OCI-LY1 (cell line): ENCODE data around the gene CD3D.

Experiments
- H2AFZ ChIP-seq: fragments of 200-600 bp; sonication (generic), shearing (Covaris generic); 2 replicates; pipeline ENCODE4 v1.6.0; 2014; ENCODE audit warnings: antibody characterized with exemption, mild to moderate bottlenecking, low read length
- H3F3A ChIP-seq: fragments of 200-600 bp; sonication (generic), shearing (Covaris generic); 2 replicates; pipeline ENCODE4 v1.6.0; 2014; ENCODE audit warnings: mild to moderate bottlenecking, antibody characterized with exemption, low read length, moderate library complexity; ENCODE audit not compliant: insufficient read depth
- H3K27ac ChIP-seq: fragments of 200-600 bp; sonication (generic); 2 replicates; pipeline ENCODE4 v1.5.1; 2014; ENCODE audit warnings: low read length, mixed run types, mild to moderate bottlenecking, low read depth; ENCODE audit not compliant: poor library complexity, severe bottlenecking
- H3K27me3 ChIP-seq: fragments of 200-600 bp; sonication (generic); 2 replicates; pipeline ENCODE4 v1.6.0; 2014; ENCODE audit warnings: antibody characterized with exemption, mild to moderate bottlenecking, low read length, moderate library complexity; ENCODE audit not compliant: insufficient read depth
- H3K36me3 ChIP-seq: fragments of 200-600 bp; sonication (generic); 2 replicates; pipeline ENCODE4 v1.6.1; 2014; ENCODE audit warnings: mild to moderate bottlenecking, antibody characterized with exemption, low read length, moderate library complexity, mixed read lengths; ENCODE audit not compliant: insufficient read depth
- H3K4me1 ChIP-seq: fragments of 200-600 bp; sonication (generic); 2 replicates; pipeline ENCODE4 v1.5.1; 2014; ENCODE audit warnings: mild to moderate bottlenecking, low read length, moderate library complexity; ENCODE audit not compliant: insufficient read depth, severe bottlenecking
- H3K4me2 ChIP-seq: fragments of 200-600 bp; sonication (generic), shearing (Covaris generic); 2 replicates; pipeline ENCODE4 v1.6.1; 2014; ENCODE audit warnings: low read length
- H3K4me3 ChIP-seq: fragments of 200-600 bp; sonication (generic); 2 replicates; pipeline ENCODE4 v1.5.1; 2014; ENCODE audit warnings: low read length, low read depth, mild to moderate bottlenecking, mixed read lengths; ENCODE audit not compliant: poor library complexity, severe bottlenecking
- H3K79me2 ChIP-seq: fragments of 200-600 bp; shearing (Covaris generic); 2 replicates; pipeline ENCODE4 v1.6.1; 2016; ENCODE audit warnings: mixed run types, low read length, mixed read lengths; ENCODE audit not compliant: insufficient read depth
- H3K9ac ChIP-seq: fragments of 200-600 bp; sonication (generic), shearing (Covaris generic); 2 replicates; pipeline ENCODE4 v1.6.1; 2014; ENCODE audit warnings: mild to moderate bottlenecking, low read length, mixed read lengths
- H3K9me2 ChIP-seq: fragments of 200-600 bp; sonication (generic), shearing (Covaris generic); 2 replicates; pipeline ENCODE4 v1.6.1; 2014; ENCODE audit warnings: low read depth, mild to moderate bottlenecking, low read length, mixed read lengths
- H3K9me3 ChIP-seq: fragments of 200-600 bp; shearing (Covaris generic); 2 replicates; pipeline ENCODE4 v1.6.1; 2014; ENCODE audit warnings: low read length, mixed read lengths
- H4K20me1 ChIP-seq: fragments of 200-600 bp; sonication (generic), shearing (Covaris generic); 2 replicates; pipeline ENCODE4 v1.6.0; 2016; ENCODE audit warnings: mild to moderate bottlenecking, low read length; ENCODE audit not compliant: insufficient read depth
- EZH2 ChIP-seq: fragments of 200-600 bp; sonication (generic), shearing (Covaris generic); IDR thresholded peaks from 2 replicates; pipeline ENCODE4 v1.8.0; 2017; ENCODE audit warnings: borderline replicate concordance, mixed run types, mild to moderate bottlenecking, antibody characterized with exemption, low read length, moderate library complexity, mixed read lengths
- TF ChIP-seq, protein P1 (sequence below): fragments of 200-600 bp; sonication (generic), shearing (Covaris generic); IDR thresholded peaks from 2 replicates; pipeline ENCODE4 v1.5.1; 2017; ENCODE audit warnings: mild to moderate bottlenecking, antibody characterized with exemption, low read length, moderate library complexity, mixed read lengths

Gene CD3D

GRCh38 chr11:118370774-118371173, 28.3 kb upstream of the CD3D start:
- H3K27ac ChIP-seq = no peak overlapping the region
- H2AFZ ChIP-seq = no peak overlapping the region
- no peaks in the 10 kb centered on the region for H3K27me3 ChIP-seq
- no peaks in the 10 kb centered on the region for H4K20me1 ChIP-seq
- no peaks in the 10 kb centered on the region for H3K9me3 ChIP-seq
- no peak overlapping the region for H3K4me2 ChIP-seq
- TF ChIP-seq, protein P1, sequence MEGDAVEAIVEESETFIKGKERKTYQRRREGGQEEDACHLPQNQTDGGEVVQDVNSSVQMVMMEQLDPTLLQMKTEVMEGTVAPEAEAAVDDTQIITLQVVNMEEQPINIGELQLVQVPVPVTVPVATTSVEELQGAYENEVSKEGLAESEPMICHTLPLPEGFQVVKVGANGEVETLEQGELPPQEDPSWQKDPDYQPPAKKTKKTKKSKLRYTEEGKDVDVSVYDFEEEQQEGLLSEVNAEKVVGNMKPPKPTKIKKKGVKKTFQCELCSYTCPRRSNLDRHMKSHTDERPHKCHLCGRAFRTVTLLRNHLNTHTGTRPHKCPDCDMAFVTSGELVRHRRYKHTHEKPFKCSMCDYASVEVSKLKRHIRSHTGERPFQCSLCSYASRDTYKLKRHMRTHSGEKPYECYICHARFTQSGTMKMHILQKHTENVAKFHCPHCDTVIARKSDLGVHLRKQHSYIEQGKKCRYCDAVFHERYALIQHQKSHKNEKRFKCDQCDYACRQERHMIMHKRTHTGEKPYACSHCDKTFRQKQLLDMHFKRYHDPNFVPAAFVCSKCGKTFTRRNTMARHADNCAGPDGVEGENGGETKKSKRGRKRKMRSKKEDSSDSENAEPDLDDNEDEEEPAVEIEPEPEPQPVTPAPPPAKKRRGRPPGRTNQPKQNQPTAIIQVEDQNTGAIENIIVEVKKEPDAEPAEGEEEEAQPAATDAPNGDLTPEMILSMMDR = no peak
- TF ChIP-seq EZH2 = no peak
- H3K9me2 ChIP-seq = no peaks in the 10 kb centered on the region
- H3K4me1 ChIP-seq = no peaks in the 10 kb centered on the region
- no peak overlapping the region for H3K9ac ChIP-seq
- no peaks in the 10 kb centered on the region for H3K79me2 ChIP-seq
- no peak overlapping the region for H3K4me3 ChIP-seq
- no peaks in the 10 kb centered on the region for H3F3A ChIP-seq
- peaks cover 77% of the 10 kb centered on the region for H3K36me3 ChIP-seq

DNA sequence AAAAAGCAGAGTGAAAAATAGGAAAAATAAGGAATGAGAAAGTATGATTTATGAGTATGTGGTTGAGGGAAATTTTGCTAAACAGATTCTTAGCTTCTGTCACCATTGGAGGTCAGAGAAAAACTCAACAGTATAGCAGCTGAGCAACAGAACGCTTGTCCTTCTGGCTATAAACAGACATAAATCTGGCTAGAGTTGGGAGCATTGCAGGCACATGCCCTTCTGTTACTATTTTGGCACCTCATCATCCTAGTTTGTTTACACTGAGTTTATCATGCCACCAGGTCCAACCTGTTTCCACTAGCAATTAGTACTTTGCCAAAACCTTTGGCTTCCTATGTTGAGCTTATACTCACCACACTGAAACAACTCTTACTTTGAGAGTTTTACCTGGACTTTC, 23.8 kb upstream of the CD3D start:
- H3K9ac ChIP-seq = no peak overlapping the region
- no peaks in the 10 kb centered on the region for H3K9me3 ChIP-seq
- H3K9me2 ChIP-seq = no peaks in the 10 kb centered on the region
- no peaks in the 10 kb centered on the region for H3F3A ChIP-seq
- no peaks in the 10 kb centered on the region for H4K20me1 ChIP-seq
- H3K4me1 ChIP-seq = peaks cover 6% of the 10 kb centered on the region
- H3K27ac ChIP-seq = no peak overlapping the region
- no peaks in the 10 kb centered on the region for H3K27me3 ChIP-seq
- no peak for TF ChIP-seq EZH2
- TF ChIP-seq, protein P1 = no peak
- H2AFZ ChIP-seq = no peak overlapping the region
- H3K36me3 ChIP-seq = peaks cover 39% of the 10 kb centered on the region
- no peak overlapping the region for H3K4me2 ChIP-seq
- H3K4me3 ChIP-seq = no peak overlapping the region
- H3K79me2 ChIP-seq = peaks cover 15% of the 10 kb centered on the region

DNA sequence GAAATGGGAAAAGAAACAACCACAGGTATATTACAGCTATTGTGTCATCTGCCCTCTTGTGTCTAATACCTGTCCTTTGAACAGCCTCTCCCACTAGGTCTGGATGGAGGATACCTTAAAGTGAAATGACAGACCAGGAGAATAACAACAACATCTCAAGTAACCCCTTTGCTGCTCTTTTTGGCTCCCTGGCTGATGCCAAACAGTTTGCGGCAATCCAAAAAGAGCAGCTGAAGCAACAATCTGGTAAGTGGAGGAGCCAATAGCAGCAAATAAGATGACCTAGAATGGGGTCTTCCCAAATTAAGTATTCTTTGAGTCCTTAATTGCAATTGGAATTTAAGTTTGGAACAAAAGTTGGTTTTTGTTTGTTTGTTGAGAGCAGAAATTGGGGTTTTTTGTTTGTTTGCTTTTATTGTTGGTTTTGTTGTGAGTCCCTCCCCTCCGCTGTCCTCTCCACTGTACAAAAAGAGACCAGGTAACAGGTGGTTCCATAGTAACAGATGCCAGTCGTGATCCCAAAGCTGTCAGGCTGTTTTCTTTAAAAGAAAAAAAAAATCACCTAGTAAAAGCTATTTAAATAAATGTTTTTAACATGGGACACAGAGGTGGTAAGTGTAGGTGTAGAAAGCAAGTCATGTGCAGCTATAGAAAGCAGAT, 22.6 kb upstream of the CD3D start:
- H3K9me2 ChIP-seq = no peaks in the 10 kb centered on the region
- H3K9ac ChIP-seq = no peak overlapping the region
- peaks cover 27% of the 10 kb centered on the region for H3K79me2 ChIP-seq
- H3K27ac ChIP-seq = no peak overlapping the region
- H3K27me3 ChIP-seq = no peaks in the 10 kb centered on the region
- TF ChIP-seq EZH2 = no peak
- TF ChIP-seq, protein P1 = no peak
- H3K4me2 ChIP-seq = no peak overlapping the region
- no peaks in the 10 kb centered on the region for H4K20me1 ChIP-seq
- no peaks in the 10 kb centered on the region for H3F3A ChIP-seq
- no peaks in the 10 kb centered on the region for H3K9me3 ChIP-seq
- no peak overlapping the region for H3K4me3 ChIP-seq
- H3K36me3 ChIP-seq = peaks cover 27% of the 10 kb centered on the region
- no peak overlapping the region for H2AFZ ChIP-seq
- H3K4me1 ChIP-seq = peaks cover 18% of the 10 kb centered on the region
